AG20443 (cell line): ENCODE results near the gene ZBTB16.

Experiments
- DNase-seq: peaks from one replicate; pipeline ENCODE4 v3.0.0; 2012; ENCODE audit warnings: low spot score, mixed read lengths

Gene ZBTB16

DNA sequence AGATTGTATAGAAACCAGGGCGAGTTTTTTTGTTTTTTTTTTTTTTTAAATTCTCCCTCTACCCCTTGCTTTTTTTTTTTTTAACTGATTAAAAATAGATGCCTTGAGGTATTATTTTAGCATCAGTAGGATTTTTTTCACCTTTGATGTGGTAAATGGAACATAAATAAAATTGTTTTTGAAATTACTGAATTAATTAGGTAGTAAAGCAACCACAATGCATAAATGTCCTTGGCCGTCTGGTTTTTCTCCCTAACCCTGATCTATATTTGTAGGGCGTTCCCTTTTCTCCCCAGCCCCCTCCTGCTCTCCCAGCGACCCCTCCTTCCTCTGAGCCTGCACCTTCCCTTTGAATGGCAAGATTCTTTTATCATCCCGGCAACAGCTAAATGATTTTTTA, 107.8 kb downstream of the ZBTB16 start:
- no peak for DNase-seq

DNA sequence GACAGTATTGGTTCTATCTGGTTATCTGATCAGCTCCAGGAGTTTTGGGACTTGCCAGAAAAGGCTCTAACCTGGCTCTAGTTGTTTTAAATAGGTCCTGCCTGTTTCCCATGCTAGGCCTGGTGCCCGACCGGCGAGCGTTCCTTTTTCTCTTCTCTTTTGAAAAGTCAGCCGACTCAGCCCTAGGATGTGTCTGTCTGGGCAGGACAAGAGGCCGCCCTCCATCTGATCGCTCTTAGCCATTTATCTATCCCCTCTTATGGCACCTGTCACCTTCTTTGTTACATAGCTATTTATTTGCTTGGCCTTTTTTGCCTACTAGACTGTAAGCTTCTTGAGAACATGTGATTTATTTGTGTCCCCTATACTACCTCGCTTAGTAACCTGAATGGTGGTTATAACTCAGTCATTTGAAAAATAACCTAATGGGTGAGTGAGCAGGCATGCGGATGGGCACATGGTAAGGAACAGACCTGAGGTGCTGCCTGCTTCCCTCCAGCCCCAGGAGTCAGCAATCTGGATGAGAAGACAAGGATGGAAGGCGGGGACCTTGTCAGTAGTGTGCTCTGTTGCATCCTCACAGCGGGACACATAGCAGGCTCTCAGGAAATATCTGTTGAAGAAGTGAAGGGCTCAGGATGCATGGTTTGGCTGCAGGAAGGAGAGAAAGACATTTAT, 108.4 kb downstream of the ZBTB16 start:
- DNase-seq, result no peak

DNA sequence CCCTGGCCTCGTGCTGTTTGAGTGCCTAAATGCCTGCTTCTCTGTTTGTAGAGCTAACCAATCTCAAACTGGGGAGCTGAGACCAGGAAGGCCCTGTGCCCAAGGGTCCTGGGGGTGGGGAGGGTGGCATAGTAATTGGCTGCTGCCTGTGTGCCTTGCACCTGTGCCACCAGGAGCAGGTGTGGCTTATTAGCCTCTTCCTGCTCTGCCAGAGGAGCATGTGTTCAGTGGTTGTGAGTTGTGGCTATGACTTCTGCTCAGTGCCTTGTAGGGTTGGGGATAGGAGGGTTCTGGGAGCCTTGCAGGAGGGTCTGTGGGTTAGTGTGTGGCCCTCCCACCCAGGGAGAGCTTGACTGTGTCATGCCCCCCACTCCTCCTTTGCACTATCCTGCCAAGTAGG, 109.2 kb downstream of the ZBTB16 start:
- DNase-seq, result no peak

DNA sequence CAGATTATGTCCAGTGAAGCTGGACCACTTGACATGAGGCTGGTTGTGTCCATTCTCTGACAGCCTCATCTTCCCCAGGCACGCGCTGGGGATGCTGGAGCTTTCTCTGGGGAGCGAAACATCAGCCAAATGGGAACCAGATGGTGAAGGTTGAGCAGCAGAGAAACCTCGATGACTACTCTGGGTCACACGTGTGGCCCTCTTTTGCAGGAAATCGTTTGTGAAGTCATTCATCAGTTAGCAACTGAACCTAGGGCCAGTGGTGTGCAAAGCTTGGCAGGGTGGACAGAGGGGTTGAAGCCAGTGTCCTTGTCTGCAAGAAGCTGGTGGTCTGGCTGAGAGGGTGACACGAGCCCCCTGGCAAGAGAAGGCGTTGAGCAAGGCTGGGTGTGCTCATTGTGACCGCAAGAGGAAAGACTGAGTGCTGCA, 109.8 kb downstream of the ZBTB16 start:
- peak; percentile 76 for DNase-seq

DNA sequence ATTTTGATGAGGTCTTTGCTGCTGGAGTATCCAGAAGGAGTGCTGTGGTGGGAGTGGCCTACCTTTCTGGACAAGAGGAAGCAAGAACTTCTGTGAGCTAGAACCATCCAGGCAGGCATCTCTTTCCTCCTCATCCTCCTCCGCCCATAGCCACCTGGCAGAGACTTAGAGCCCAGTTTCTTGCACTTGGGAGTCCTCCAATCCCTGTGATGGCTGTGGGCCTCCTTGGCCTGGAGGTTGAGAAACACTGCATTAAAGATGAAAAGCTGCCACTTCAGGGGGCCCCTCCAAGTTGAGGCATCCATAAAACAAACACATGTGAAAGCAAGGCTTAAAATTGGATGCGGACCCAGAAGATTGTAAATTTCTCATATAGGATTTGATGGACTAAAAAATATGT, 110.3 kb downstream of the ZBTB16 start:
- no peak for DNase-seq

DNA sequence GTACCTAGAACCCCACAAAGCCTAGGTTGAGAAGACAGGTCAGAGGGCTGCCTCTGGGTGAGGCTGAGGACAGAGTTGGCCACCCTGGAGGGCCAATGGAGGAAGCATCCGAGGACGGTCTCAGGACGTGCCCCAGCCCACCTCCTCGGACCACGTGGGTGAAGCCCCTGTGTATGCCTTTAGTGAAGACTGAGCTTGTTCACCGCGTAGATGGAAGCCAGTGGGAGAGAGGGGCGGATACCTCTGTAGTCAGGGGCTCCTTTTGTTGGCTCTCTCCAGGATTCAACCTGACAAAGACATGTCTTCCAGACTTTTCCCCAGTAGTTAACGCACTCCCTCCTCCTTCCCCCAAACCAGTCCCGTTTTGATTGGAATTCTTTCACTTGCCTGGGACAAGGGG, 110.7 kb downstream of the ZBTB16 start:
- no peak for DNase-seq

DNA sequence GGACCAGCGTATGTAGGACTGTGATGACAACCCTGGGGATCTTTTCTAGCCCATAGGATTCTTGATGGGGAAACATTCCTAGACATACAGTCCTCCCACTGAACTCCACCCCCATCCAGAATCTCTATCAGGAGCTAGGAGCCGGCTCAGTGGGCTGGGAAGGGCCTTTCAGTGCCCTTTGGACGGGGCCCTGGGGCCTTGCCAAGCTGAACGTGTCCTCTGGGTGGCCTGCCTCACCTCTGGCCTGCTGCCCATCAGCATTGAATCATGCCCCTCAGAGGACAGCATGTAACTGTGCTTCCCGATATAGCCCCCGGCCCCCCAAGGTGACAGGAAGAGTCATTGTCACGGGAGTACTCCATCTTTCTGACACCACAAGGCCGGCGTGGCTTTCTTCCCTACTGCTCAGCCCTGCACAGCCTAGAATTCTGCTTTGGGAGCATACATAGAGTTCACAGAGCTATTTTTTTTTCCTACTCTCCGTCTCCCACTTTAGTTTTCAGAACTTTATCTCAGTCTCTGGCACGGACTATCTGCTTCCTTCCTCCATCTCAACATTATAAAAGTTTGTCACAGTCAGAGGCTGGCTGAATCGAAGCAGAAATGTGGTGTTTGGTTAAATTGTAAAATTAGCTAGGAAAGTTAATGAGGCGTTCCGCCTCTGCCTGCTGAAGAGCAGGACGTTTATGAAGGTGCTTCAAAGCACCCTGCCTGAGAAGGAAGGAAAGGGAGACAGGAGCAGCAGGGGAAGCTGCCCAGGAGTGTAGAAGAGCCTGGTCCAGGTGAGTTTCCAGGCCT, 111.9 kb downstream of the ZBTB16 start:
- no peak for DNase-seq

DNA sequence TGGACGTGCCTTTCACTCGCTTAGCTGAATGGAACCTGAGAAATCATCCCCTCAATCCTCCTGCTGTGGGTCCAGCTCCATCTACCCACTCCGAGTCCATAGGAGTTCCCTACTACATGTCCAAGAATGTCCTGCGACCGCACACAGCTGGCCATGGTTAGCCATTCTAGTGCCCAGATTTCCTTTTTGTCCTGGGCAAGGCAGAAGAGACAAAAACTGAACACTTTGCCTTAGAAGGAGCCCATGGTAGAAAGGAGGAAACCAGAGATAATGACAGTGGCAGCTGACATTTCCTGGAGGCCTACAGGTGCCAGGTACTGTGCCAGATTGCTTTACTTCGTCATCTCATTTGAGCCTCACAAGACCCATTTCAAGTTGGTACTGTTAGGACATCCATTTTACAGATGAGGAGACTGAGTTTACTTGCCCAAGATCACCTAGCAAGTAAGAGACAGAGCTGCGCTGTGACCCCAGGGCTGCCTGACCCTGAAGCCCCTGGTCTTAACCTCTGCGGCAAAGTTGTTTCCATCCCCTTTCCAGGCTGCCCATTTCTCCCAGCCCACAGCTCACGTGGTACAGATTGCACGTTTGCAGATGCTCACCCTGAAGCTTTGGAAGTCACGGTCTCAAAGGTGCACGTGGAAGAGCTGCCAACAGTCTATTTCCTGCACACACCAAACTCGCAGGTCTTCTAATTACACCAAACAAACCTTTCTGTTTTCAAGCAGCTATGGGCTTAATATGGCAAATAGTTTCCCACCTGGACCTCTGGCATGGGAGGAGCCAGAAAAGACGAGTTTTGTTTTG, 112.7 kb downstream of the ZBTB16 start:
- no peak for DNase-seq

DNA sequence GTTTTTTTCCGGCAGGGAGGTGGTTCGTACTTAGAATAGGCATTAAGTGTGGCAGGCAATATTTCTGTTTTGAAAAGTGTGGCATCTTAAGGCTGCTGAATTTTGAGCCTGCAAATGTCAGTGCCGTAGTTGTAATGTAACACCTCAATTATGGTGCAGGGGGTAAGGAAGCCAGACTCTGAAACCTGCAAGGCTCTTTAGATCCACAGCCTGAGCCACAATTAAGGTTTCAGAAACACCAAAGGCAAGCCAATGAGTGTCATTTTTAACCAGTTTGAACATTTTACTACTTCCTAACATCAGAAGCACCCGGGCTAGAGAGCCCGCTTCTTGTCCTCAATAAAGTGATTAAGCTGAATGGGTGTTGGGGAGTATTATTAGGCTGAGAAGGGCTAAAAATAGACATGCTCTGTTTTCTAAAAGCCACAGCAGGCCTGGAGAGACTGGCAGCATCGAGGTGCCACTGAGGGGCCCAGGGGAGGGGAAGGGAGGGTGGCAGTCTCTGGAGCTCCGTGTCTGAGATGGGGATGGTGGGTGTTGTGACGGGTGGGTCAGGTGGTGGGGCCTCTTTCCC, 113.4 kb downstream of the ZBTB16 start:
- no peak for DNase-seq

DNA sequence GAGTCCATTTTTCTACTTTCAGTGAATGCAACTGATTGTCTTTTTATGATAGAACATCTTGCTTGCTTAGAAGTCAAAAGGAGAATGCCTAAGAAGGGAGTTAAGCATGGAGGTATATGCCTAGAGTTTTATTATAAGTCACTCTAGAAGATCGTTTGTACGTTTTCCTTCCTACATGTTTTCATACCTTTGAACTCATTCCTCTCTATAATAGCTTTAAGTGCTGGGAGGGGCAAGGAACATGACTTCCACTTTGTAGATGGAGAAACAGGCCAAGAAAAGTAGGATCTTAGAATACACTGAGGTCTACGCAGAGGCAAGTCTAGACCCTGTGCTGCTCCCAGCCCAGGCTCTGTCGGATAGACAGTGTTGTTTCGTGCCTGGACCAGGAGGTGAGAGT, 114.3 kb downstream of the ZBTB16 start:
- no peak for DNase-seq

DNA sequence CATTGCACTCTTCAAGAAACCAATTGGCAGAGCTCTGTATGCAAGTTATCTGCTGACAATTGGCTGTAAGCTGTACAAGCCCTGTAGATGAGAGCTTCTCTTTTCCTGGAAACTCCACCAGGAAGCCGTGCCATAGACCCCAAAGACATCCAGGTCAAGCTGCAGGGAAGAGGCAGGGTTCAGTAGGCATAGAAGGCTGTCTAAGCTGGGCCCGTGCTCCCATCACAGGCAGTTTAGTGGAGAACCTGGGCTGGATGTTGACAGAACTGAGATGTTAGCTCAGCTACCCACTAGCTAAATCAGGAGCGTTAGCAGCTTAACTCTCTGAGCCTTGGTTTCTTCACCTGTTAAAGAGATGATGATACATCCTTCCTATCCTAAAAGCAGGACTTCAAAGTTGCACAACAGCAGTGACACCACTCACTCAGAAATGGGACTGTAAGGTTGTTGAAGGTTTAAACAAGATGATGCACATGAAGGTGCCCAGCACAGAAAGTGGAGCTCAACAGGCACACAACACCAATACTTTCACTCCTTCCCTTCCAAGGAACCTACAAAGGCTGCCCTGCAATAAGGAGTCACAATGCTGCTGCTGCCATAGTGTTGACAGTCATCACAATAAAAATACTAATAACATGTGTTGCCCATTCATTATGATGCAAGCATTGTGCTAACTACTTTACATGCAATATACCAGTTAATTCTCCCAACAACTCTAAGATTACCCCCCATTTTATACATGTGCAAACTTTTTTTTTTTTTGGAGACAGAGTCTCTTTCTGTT, 115.4 kb downstream of the ZBTB16 start:
- DNase-seq, result no peak

DNA sequence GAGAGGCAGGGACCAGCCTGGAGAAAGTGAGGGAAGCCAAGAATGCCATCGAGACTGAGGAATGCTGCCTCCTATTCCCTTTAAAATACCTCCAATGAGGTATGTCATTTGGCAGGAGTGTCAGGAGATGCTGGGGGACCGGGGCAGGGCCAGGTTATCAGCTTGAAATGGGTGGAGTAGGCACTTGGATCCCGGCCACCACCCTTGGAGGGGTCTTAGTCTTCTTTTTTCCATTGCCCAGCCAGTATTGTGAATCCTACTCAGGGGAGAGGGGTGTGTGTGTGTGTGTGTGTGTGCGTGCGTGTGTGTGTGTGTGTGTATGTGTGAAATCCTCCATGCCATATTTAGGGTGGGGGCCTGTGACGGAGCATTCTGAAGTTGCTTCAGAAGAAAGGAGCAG, 116.2 kb downstream of the ZBTB16 start:
- no peak for DNase-seq

DNA sequence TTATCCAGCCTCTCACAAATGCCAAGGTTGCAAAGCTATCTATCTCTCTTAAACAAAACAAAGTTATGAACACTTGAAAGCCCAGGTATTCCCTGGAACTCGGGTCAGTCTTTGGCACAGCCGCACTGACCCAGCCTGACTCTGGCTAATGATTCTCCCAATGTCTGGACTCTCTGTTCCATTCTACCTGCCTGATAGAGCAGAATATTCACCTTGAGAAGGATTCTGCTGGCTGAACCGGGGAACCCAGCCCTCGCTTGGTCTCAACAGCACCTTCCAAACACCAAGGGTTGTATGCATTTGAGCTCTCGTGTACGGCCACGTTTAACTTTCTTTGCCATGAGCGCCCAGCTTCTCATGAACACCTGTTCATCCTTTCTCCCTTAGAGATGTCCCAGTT, 116.8 kb downstream of the ZBTB16 start:
- DNase-seq, result no peak

DNA sequence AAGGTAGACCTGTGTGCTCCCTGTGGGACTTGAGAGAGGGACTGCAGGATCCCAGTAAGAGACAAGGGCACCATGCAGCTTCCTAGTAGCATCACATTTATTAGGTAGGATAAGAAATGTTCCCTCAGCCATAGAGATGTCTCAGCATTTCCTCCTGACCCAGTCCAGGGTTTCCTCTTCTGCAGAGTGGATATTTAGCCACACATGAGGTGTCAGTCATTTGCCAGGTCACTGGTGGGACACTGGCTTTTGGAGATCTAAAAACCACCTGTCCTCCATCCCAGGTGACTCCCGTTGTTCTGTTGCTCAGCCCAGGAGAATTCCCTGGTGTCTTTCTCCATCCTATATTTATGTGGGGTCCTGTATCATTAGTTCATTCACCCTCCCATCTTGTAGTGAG, 119.1 kb downstream of the ZBTB16 start:
- no peak for DNase-seq

DNA sequence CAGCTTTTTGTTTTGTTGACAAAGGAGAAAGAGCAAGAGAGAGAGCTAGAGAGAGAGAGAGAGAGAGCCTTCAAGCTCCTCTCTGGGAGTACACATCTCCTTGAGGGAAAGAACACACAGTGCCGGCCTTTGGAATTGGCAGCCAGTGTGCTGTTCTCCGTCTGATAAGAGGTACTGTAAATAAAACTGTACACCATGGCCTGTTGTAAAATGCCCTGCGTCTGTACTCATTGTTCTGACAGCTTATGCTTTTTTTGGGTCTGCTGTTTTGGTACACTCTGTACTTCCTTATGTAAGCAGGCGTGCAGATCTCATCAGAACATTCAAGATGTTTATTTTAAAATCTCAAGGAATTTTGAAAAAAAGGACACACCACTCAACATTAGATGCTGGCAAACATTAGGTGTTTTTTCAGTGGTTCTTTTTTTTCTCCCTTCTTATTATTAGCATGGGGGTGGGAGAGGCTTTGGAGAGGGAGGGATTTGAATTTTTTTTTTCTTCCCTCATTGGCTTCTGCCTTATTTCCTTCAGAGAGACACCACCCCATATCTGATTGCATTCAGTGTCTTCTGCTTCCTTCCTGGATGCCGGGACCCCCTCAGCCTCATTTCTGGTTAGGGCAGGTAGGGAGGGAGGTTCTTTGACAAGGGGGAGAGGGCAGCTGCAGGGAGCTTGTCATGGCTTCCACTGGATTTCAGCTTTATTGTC, 119.9 kb downstream of the ZBTB16 start:
- no peak for DNase-seq

DNA sequence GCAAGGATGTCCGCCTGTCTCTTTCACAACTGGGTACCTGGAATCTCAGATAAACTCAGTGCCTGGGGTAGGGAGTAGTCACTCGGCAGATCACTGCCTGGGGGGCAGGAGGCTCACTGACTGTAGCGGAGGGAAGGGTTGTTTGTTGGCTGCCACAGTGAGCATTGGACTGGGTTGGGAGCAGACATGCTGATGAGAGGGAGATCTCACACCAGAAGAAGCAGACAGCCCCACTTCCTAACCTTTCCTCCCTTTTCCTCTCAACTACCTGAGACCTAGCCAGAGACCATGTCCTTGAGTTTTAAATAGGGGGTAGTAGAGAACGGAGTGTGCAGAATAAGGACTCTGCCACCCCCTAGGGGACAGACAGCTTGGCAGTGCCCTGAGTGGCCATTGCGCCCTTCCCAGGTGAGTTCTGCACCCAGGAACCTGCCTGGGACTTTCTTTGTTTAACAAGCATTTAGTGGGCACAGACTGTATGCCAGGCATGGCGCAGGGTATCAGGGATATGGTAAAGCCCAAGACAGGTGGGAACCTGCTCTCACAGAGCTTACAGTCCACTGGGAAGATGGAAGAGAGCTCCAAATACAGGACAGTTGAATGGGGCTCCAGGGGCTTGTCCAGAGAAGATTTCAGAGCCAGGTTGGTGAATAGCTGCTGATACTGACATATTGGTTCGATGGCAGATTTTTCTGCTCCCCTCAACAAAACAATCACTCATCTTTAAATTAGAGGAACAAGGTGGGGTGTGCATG, 121.0 kb downstream of the ZBTB16 start:
- peak; percentile 33 for DNase-seq

DNA sequence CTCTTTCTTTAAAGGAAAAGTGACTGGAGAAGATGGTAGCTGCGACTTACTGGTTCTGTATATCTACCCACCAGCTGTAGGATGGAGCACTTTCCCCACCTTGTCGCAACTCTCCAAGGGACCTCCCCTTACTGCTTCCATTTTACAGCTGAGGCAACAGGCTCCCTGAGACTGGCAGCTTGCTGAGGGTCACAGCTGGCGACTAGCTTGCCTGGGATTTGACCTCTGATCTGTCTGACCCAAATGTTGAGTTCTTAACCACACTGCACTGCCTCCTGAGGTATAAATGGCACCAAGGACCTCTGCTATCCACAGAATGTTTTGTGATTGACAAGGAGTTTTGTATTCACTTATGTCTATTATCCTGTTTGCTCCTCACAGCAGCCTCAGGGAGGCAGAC, 121.7 kb downstream of the ZBTB16 start:
- DNase-seq, result no peak

DNA sequence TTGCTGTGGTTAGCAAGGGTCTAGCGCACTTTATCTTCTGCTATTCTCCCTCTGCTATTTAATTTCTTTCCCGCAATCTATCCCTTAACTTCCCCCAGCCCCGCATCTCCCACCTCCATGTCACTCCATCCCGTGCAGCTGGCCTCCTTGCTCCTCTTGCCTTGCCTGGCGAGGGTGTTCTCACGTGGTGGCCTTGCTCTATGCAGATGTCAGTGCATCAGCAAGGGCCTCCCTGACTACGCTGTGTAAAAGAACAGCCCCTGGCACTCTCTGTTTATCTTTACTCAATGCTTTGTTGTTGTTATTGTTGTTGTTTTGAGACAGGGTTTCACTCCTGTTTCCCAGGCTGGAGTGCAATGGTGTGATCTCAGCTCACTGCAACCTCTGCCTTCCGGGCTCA, 122.2 kb downstream of the ZBTB16 start:
- no peak for DNase-seq

DNA sequence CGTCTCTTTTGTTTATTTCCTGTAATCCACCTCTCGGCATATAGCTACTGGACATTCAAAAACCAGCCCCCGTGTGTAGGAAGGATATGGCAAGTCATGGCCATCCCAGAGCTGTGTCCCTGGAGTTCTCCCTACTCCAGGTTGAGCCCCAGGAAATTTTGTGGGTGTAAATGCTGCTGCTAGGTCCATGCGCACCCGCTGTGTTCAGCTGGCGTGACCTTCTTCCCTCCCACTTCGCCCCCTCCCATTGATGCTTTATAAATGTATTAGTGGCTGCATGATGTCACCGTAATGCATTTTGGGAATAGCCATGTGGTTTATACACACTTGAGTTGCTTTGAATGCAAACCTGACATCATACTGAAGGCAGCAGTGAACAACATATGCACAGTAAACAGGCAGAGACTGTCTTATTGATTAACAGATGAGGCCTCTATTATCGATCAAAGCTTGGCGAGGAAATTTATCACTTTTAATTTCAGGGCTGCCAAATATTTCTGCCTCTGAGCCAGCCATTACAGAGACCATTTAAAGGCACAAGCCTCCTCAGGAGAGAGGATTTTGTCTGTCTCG, 123.0 kb downstream of the ZBTB16 start:
- DNase-seq, result no peak

DNA sequence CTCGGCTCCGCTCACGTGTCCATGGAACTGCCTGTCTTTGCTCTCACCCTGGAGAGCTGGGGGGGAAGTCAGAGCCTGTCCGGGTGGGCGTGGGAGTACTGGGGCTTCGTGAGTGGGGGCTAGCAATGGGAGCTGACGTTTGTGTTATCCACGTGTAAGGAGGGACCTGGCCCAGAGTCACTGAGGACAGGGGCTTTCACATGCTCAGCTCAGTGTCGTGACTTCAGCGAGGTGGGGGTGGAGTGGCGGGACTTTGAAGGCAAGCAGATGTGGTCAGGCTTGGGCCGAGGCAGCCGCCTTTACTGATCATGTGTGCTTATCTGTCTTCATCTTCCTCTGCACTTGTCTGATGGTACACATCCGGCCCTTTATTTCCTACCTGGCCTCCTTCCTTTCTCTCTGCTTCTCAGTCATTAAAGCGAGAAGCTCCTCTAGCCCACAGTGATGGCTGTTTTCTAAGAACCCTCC, 123.6 kb downstream of the ZBTB16 start:
- DNase-seq, result no peak
